ENCODE results near the gene CLEC2D.
A peak's percentile ranks its signal among the peaks of the same experiment; 100 is the strongest.
"Not testable (repeated sequence)": the region's sequence is repeated elsewhere in the genome, so short reads cannot be mapped to it uniquely, and the experiment has no call there.

The CLEC2D gene

GRCh38 chr12:9643266-9643660 lies 26.2 kb upstream of the CLEC2D start:
- H3K4me3 ChIP-seq (ENCODE audit: low read depth, low read length) = no peak overlapping the region
- H3K9me3 ChIP-seq (ENCODE audit: control insufficient read depth, insufficient read depth, low read length) = no peaks in the 10 kb centered on the region
- H3K9ac ChIP-seq (ENCODE audit: low read depth, low read length) = no peak overlapping the region
- H3K4me1 ChIP-seq (ENCODE audit: control insufficient read depth, insufficient read depth, low read length) = no peaks in the 10 kb centered on the region
- no peaks in the 10 kb centered on the region for H3K36me3 ChIP-seq (ENCODE audit: control insufficient read depth, insufficient read depth, low read length)
- no peaks in the 10 kb centered on the region for H3K27me3 ChIP-seq (ENCODE audit: control insufficient read depth, insufficient read depth, low read length)

GRCh38 chr12:9644985-9645551 lies 24.4 kb upstream of the CLEC2D start:
- H3K9me3 ChIP-seq (ENCODE audit: control insufficient read depth, insufficient read depth, low read length); H3K27me3 ChIP-seq (ENCODE audit: control insufficient read depth, insufficient read depth, low read length); H3K4me1 ChIP-seq (ENCODE audit: control insufficient read depth, insufficient read depth, low read length); H3K36me3 ChIP-seq (ENCODE audit: control insufficient read depth, insufficient read depth, low read length); H3K9ac ChIP-seq (ENCODE audit: low read depth, low read length); H3K4me3 ChIP-seq (ENCODE audit: low read depth, low read length): not testable (repeated sequence)

GRCh38 chr12:9646794-9647781 lies 22.4 kb upstream of the CLEC2D start:
- peaks cover 7% of the 10 kb centered on the region for H3K4me1 ChIP-seq (ENCODE audit: control insufficient read depth, insufficient read depth, low read length)

GRCh38 chr12:9647825-9648700 lies 21.4 kb upstream of the CLEC2D start:
- Histone ChIP-seq H3K36me3 (ENCODE audit: control insufficient read depth, insufficient read depth, low read length) (no peaks in the 10 kb centered on the region), H3K4me1 (ENCODE audit: control insufficient read depth, insufficient read depth, low read length) (peaks cover 7% of the 10 kb centered on the region), H3K9ac (ENCODE audit: low read depth, low read length) (peak overlapping the region; percentile 87), H3K4me3 (ENCODE audit: low read depth, low read length) (peak overlapping the region; percentile 87), H3K27me3 (ENCODE audit: control insufficient read depth, insufficient read depth, low read length) (no peaks in the 10 kb centered on the region), H3K9me3 (ENCODE audit: control insufficient read depth, insufficient read depth, low read length) (no peaks in the 10 kb centered on the region)

More at GRCh38 chr12:9646794-9647781, 22.4 kb upstream of the CLEC2D start:
- Histone ChIP-seq H3K9me3 (ENCODE audit: control insufficient read depth, insufficient read depth, low read length) (no peaks in the 10 kb centered on the region), H3K9ac (ENCODE audit: low read depth, low read length) (peak overlapping the region; percentile 87), H3K36me3 (ENCODE audit: control insufficient read depth, insufficient read depth, low read length) (no peaks in the 10 kb centered on the region), H3K27me3 (ENCODE audit: control insufficient read depth, insufficient read depth, low read length) (no peaks in the 10 kb centered on the region), H3K4me3 (ENCODE audit: low read depth, low read length) (peak overlapping the region; percentile 87)

GRCh38 chr12:9648701-9649531 lies 20.6 kb upstream of the CLEC2D start:
- Histone ChIP-seq H3K9ac (ENCODE audit: low read depth, low read length) (peak overlapping the region; percentile 87), H3K9me3 (ENCODE audit: control insufficient read depth, insufficient read depth, low read length) (no peaks in the 10 kb centered on the region), H3K4me3 (ENCODE audit: low read depth, low read length) (peak overlapping the region; percentile 87), H3K4me1 (ENCODE audit: control insufficient read depth, insufficient read depth, low read length) (peaks cover 7% of the 10 kb centered on the region), H3K36me3 (ENCODE audit: control insufficient read depth, insufficient read depth, low read length) (no peaks in the 10 kb centered on the region), H3K27me3 (ENCODE audit: control insufficient read depth, insufficient read depth, low read length) (no peaks in the 10 kb centered on the region)

- H3K27me3 ChIP-seq (ENCODE audit: control insufficient read depth, insufficient read depth, low read length) = no peaks in the 10 kb centered on the region
- no peaks in the 10 kb centered on the region for H3K9me3 ChIP-seq (ENCODE audit: control insufficient read depth, insufficient read depth, low read length)
- peaks cover 7% of the 10 kb centered on the region for H3K4me1 ChIP-seq (ENCODE audit: control insufficient read depth, insufficient read depth, low read length)
These were observed 20.0 kb upstream of the CLEC2D start for GRCh38 chr12:9649532-9649940.

GRCh38 chr12:9650151-9650576 lies 19.3 kb upstream of the CLEC2D start:
- Histone ChIP-seq H3K27me3 (ENCODE audit: control insufficient read depth, insufficient read depth, low read length) (no peaks in the 10 kb centered on the region), H3K9ac (ENCODE audit: low read depth, low read length) (no peak overlapping the region), H3K4me3 (ENCODE audit: low read depth, low read length) (peak overlapping the region; percentile 14), H3K9me3 (ENCODE audit: control insufficient read depth, insufficient read depth, low read length) (no peaks in the 10 kb centered on the region), H3K4me1 (ENCODE audit: control insufficient read depth, insufficient read depth, low read length) (peaks cover 7% of the 10 kb centered on the region), H3K36me3 (ENCODE audit: control insufficient read depth, insufficient read depth, low read length) (peaks cover 3% of the 10 kb centered on the region)

More at GRCh38 chr12:9649532-9649940, 20.0 kb upstream of the CLEC2D start:
- Histone ChIP-seq H3K9ac (ENCODE audit: low read depth, low read length) (no peak overlapping the region), H3K4me3 (ENCODE audit: low read depth, low read length) (peak overlapping the region; percentile 87), H3K36me3 (ENCODE audit: control insufficient read depth, insufficient read depth, low read length) (no peaks in the 10 kb centered on the region)

GRCh38 chr12:9651265-9651729 lies 18.2 kb upstream of the CLEC2D start:
- Histone ChIP-seq H3K27me3 (ENCODE audit: control insufficient read depth, insufficient read depth, low read length) (no peaks in the 10 kb centered on the region), H3K4me1 (ENCODE audit: control insufficient read depth, insufficient read depth, low read length) (peaks cover 7% of the 10 kb centered on the region), H3K9me3 (ENCODE audit: control insufficient read depth, insufficient read depth, low read length) (no peaks in the 10 kb centered on the region), H3K4me3 (ENCODE audit: low read depth, low read length) (no peak overlapping the region), H3K36me3 (ENCODE audit: control insufficient read depth, insufficient read depth, low read length) (peaks cover 3% of the 10 kb centered on the region), H3K9ac (ENCODE audit: low read depth, low read length) (no peak overlapping the region)

GRCh38 chr12:9660046-9660445 lies 9.5 kb upstream of the CLEC2D start:
- H3K4me1 ChIP-seq (ENCODE audit: control insufficient read depth, insufficient read depth, low read length) = no peaks in the 10 kb centered on the region
- H3K36me3 ChIP-seq (ENCODE audit: control insufficient read depth, insufficient read depth, low read length) = no peaks in the 10 kb centered on the region
- no peaks in the 10 kb centered on the region for H3K27me3 ChIP-seq (ENCODE audit: control insufficient read depth, insufficient read depth, low read length)

GRCh38 chr12:9661720-9662119 lies 7.8 kb upstream of the CLEC2D start:
- H3K27me3 ChIP-seq (ENCODE audit: control insufficient read depth, insufficient read depth, low read length) = no peaks in the 10 kb centered on the region
- H3K36me3 ChIP-seq (ENCODE audit: control insufficient read depth, insufficient read depth, low read length) = no peaks in the 10 kb centered on the region
- no peak overlapping the region for H3K9ac ChIP-seq (ENCODE audit: low read depth, low read length)
- H3K4me1 ChIP-seq (ENCODE audit: control insufficient read depth, insufficient read depth, low read length) = no peaks in the 10 kb centered on the region
- no peak overlapping the region for H3K4me3 ChIP-seq (ENCODE audit: low read depth, low read length)
- no peaks in the 10 kb centered on the region for H3K9me3 ChIP-seq (ENCODE audit: control insufficient read depth, insufficient read depth, low read length)

More at GRCh38 chr12:9660046-9660445, 9.5 kb upstream of the CLEC2D start:
- no peak overlapping the region for H3K9ac ChIP-seq (ENCODE audit: low read depth, low read length)
- H3K9me3 ChIP-seq (ENCODE audit: control insufficient read depth, insufficient read depth, low read length) = no peaks in the 10 kb centered on the region
- H3K4me3 ChIP-seq (ENCODE audit: low read depth, low read length) = no peak overlapping the region

All from iPS-15b (cell line).